HCT116 (cell line): ENCODE results near the gene PRL. TPM values are rescaled to one million over a fixed set of nuclear protein-coding genes. Genes with fewer than 3 reads are reported as not detected.

Experiments
- ATAC-seq: fragments of 200-7000 bp; cut with Tn5 transposase; 2 replicates; pipeline ENCODE4 v1.9.1; 2020; ENCODE audit warnings: mild to moderate bottlenecking, moderate library complexity
- BruUV-seq: library from RNA; stranded (reverse); fragments of 400-500 nt; replicated peaks from 2 replicates; lab custom pipeline; 2021; lab: Mats Ljungman, UMichigan
- CTCF ChIA-PET: fragments of 300-600 bp; sonication (Branson Sonifier 250); formaldehyde crosslinking; loops from one replicate; lab custom pipeline; 2021; ENCODE audit warnings: antibody characterized with exemption; lab: Charles Lee
- POLR2A ChIA-PET: fragments of 300-600, 350-600 bp; sonication (Branson Sonifier 250); formaldehyde crosslinking; loops from one replicate; lab custom pipeline; 2021; ENCODE audit warnings: antibody characterized with exemption; lab: Charles Lee
- RAD21 ChIA-PET, 2 experiments: fragments of 300-600 bp; sonication (Branson Sonifier 250); formaldehyde crosslinking; loops; one replicate each; lab custom pipeline; 2023; ENCODE audit warnings: low total read pairs in 2 of 2; ENCODE audit not compliant: uncharacterized antibody in 2 of 2, unreplicated experiment in 2 of 2, low non-redundant PET in 1 of 2; lab: Charles Lee
- DNase-seq: peaks from one replicate; pipeline ENCODE4 v3.0.0-alpha.2; 2010; ENCODE audit warnings: low read depth, low spot score
- H2AFZ ChIP-seq: fragments of 200-600 bp; shearing (Covaris generic), sonication (generic); 2 replicates; pipeline ENCODE4 v1.6.1; 2017; ENCODE audit warnings: low read depth, mixed run types, mixed read lengths, antibody characterized with exemption, low read length; ENCODE audit not compliant: poor library complexity, severe bottlenecking
- H3K27ac ChIP-seq: 2 replicates; pipeline ENCODE4 v1.5.1; 2012; ENCODE audit warnings: low read depth, low read length
- H3K27me3 ChIP-seq: fragments of 200-600 bp; sonication (generic); 2 replicates; pipeline ENCODE4 v1.6.1; 2016; ENCODE audit warnings: mixed run types, low read length, mixed read lengths; ENCODE audit not compliant: insufficient read depth
- H3K36me3 ChIP-seq, 2 experiments: fragments of 200-500 bp in 1 of 2; fragments of 200-600 bp in 1 of 2; sonication (Bioruptor generic) in 1 of 2; sonication (generic) in 1 of 2; 2 replicates each; pipeline versions ENCODE4 v1.5.1 to v1.6.1; 2014 to 2016; ENCODE audit warnings: low read length in 2 of 2, inconsistent platforms in 1 of 2, mixed read lengths in 1 of 2, mixed run types in 1 of 2; ENCODE audit not compliant: insufficient read depth in 2 of 2, control insufficient read depth in 1 of 2
- H3K4me1 ChIP-seq, 2 experiments: fragments of 200-600 bp in 1 of 2; sonication (generic) in 1 of 2; 2 replicates each; pipeline versions ENCODE4 v1.5.1 to v1.6.1; 2012 to 2017; ENCODE audit warnings: low read length in 2 of 2, inconsistent platforms in 1 of 2, mild to moderate bottlenecking in 1 of 2, mixed read lengths in 1 of 2, mixed run types in 1 of 2, moderate library complexity in 1 of 2; ENCODE audit not compliant: insufficient read depth in 2 of 2, control insufficient read depth in 1 of 2
- H3K4me2 ChIP-seq: fragments of 200-600 bp; sonication (generic); 2 replicates; pipeline ENCODE4 v1.6.1; 2017; ENCODE audit warnings: mixed run types, low read length, mixed read lengths
- H3K4me3 ChIP-seq, 2 experiments: fragments of 200-600 bp in 1 of 2; sonication (generic) in 1 of 2; replicated peaks in 1 of 2; 2 replicates each; pipeline ENCODE4 v1.5.1; 2011 to 2016; ENCODE audit warnings: low read length in 2 of 2, control low read depth in 1 of 2, low read depth in 1 of 2, mild to moderate bottlenecking in 1 of 2, mixed read lengths in 1 of 2, mixed run types in 1 of 2
- H3K79me2 ChIP-seq: fragments of 200-600 bp; sonication (generic); 2 replicates; pipeline ENCODE4 v1.6.1; 2017; ENCODE audit warnings: mild to moderate bottlenecking, mixed run types, low read length, moderate library complexity, mixed read lengths; ENCODE audit not compliant: insufficient read depth
- H3K9ac ChIP-seq: fragments of 200-600 bp; sonication (generic); 2 replicates; pipeline ENCODE4 v1.6.1; 2016; ENCODE audit warnings: low read length, mixed read lengths
- H3K9me2 ChIP-seq: fragments of 200-600 bp; sonication (generic), shearing (Covaris generic); 2 replicates; pipeline ENCODE4 v1.6.1; 2017; ENCODE audit warnings: mixed run types, mild to moderate bottlenecking, moderate library complexity; ENCODE audit not compliant: insufficient read depth
- H3K9me3 ChIP-seq, 2 experiments: fragments of 200-500 bp in 1 of 2; fragments of 200-600 bp in 1 of 2; sonication (Bioruptor generic) in 1 of 2; sonication (generic) in 1 of 2; 2 replicates each; pipeline ENCODE4 v1.6.1; 2014 to 2017; ENCODE audit warnings: low read length in 2 of 2, mixed read lengths in 2 of 2, inconsistent platforms in 1 of 2, low read depth in 1 of 2, mild to moderate bottlenecking in 1 of 2, mixed run types in 1 of 2, moderate library complexity in 1 of 2; ENCODE audit not compliant: control insufficient read depth in 1 of 2, insufficient read depth in 1 of 2
- H4K20me1 ChIP-seq: fragments of 200-600 bp; sonication (generic), shearing (Covaris generic); 2 replicates; pipeline ENCODE4 v1.6.1; 2017; ENCODE audit warnings: mixed run types, mild to moderate bottlenecking, moderate library complexity; ENCODE audit not compliant: insufficient read depth
- CBX3 ChIP-seq: IDR thresholded peaks from 2 replicates; pipeline ENCODE4 v1.6.1; 2012; ENCODE audit warnings: low read depth
- EGR1 ChIP-seq: IDR thresholded peaks from 2 replicates; pipeline ENCODE4 v1.6.1; 2012; ENCODE audit warnings: low read depth
- ELF1 ChIP-seq: IDR thresholded peaks from 2 replicates; pipeline ENCODE4 v1.6.1; 2012; ENCODE audit warnings: low read depth, borderline replicate concordance
- EZH2phosphoT487 ChIP-seq: fragments of 200-600 bp; IDR thresholded peaks from 2 replicates; pipeline ENCODE4 v1.6.1; 2018; ENCODE audit warnings: antibody characterized with exemption, borderline replicate concordance
- FOSL1 ChIP-seq: IDR thresholded peaks from 2 replicates; pipeline ENCODE4 v1.6.1; 2012; ENCODE audit warnings: low read depth
- JUND ChIP-seq: IDR thresholded peaks from 2 replicates; pipeline ENCODE4 v1.6.1; 2012
- POLR2A ChIP-seq: IDR thresholded peaks from 2 replicates; pipeline ENCODE4 v1.7.0; 2011; ENCODE audit warnings: borderline replicate concordance; ENCODE audit not compliant: insufficient read depth, insufficient read length; ENCODE audit errors: extremely low read depth
- SIN3A ChIP-seq: IDR thresholded peaks from 2 replicates; pipeline ENCODE4 v1.6.1; 2012; ENCODE audit warnings: low read depth
- SP1 ChIP-seq: IDR thresholded peaks from 2 replicates; pipeline ENCODE4 v1.6.1; 2012; ENCODE audit warnings: low read depth
- SRF ChIP-seq: IDR thresholded peaks from 2 replicates; pipeline ENCODE4 v1.6.1; 2012; ENCODE audit warnings: low read depth
- YY1 ChIP-seq: IDR thresholded peaks from 2 replicates; pipeline ENCODE4 v1.6.1; 2011; ENCODE audit warnings: low read length, low read depth, moderate library complexity, mild to moderate bottlenecking; ENCODE audit not compliant: insufficient replicate concordance; ENCODE audit errors: extremely low read depth
- ZBTB33 ChIP-seq: IDR thresholded peaks from 2 replicates; pipeline ENCODE4 v1.6.1; 2011; ENCODE audit warnings: mild to moderate bottlenecking, low read length, moderate library complexity; ENCODE audit not compliant: insufficient replicate concordance; ENCODE audit errors: extremely low read depth
- intact Hi-C: fragments of 100-400 bp; cut with micrococcal nuclease; formaldehyde crosslinking; loops from 2 replicates; pipeline ENCODE4 v1.10.0; 2022
- total RNA-seq: library from RNA; stranded (reverse); gene quantifications from one replicate; pipeline ENCODE4 v1.2.1, GENCODE V29; 2021; ENCODE audit not compliant: unreplicated experiment
- TF ChIP-seq, protein P1 (sequence below): IDR thresholded peaks from 2 replicates; pipeline ENCODE4 v1.6.1; 2012
- TF ChIP-seq, protein P2 (sequence below): IDR thresholded peaks from 2 replicates; pipeline ENCODE4 v1.6.1; 2012; ENCODE audit warnings: low read depth

Gene PRL
- total RNA-seq, 1 experiment from 2014 or later = not detected

DNA sequence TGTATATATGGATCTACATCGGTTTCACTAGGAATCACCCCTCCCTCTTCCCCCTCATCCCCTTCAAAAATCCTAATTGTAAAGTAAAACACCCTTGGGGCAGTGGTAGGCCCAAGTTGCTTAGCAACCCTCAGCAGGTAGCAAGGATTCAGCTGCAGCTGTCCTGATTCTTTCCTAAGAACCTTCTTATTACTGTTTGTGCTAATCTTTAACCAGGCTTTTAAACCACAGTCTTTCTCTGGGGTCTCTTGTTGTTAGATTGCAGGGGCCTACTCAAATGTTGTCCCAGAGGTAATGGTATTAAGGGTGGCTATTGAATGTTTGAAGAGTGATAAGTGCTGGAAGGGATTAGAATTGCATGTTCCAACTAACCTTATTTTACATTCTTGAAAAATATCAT lies 46.4 kb downstream of the PRL start:
- Histone ChIP-seq H2AFZ (no peak overlapping the region), H3K9me3 (no peaks in the 10 kb centered on the region), H3K4me3 (no peak overlapping the region), H3K79me2 (no peaks in the 10 kb centered on the region)
- RAD21 ChIA-PET = no interaction called here
- no peak for TF ChIP-seq SIN3A
- no peak for TF ChIP-seq SP1
- no peak for TF ChIP-seq YY1
- TF ChIP-seq EGR1 = no peak
- TF ChIP-seq JUND = no peak
- no peak for TF ChIP-seq CBX3
- no peak for TF ChIP-seq EZH2phosphoT487
- TF ChIP-seq FOSL1 = no peak
- TF ChIP-seq, protein P1, sequence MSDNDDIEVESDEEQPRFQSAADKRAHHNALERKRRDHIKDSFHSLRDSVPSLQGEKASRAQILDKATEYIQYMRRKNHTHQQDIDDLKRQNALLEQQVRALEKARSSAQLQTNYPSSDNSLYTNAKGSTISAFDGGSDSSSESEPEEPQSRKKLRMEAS = no peak
- no peak for TF ChIP-seq ELF1
- TF ChIP-seq SRF = no peak
- TF ChIP-seq, protein P2, sequence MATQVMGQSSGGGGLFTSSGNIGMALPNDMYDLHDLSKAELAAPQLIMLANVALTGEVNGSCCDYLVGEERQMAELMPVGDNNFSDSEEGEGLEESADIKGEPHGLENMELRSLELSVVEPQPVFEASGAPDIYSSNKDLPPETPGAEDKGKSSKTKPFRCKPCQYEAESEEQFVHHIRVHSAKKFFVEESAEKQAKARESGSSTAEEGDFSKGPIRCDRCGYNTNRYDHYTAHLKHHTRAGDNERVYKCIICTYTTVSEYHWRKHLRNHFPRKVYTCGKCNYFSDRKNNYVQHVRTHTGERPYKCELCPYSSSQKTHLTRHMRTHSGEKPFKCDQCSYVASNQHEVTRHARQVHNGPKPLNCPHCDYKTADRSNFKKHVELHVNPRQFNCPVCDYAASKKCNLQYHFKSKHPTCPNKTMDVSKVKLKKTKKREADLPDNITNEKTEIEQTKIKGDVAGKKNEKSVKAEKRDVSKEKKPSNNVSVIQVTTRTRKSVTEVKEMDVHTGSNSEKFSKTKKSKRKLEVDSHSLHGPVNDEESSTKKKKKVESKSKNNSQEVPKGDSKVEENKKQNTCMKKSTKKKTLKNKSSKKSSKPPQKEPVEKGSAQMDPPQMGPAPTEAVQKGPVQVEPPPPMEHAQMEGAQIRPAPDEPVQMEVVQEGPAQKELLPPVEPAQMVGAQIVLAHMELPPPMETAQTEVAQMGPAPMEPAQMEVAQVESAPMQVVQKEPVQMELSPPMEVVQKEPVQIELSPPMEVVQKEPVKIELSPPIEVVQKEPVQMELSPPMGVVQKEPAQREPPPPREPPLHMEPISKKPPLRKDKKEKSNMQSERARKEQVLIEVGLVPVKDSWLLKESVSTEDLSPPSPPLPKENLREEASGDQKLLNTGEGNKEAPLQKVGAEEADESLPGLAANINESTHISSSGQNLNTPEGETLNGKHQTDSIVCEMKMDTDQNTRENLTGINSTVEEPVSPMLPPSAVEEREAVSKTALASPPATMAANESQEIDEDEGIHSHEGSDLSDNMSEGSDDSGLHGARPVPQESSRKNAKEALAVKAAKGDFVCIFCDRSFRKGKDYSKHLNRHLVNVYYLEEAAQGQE = no peak
- no peak for TF ChIP-seq ZBTB33
- TF ChIP-seq POLR2A = no peak
- TF ChIP-seq, all 23 proteins: peak for 0
- Histone ChIP-seq H3K27ac (no peak overlapping the region), H3K27me3 (no peaks in the 10 kb centered on the region), H3K4me1 (no peaks in the 10 kb centered on the region), H3K4me2 (no peak overlapping the region), H3K9ac (no peak overlapping the region), H3K9me2 (no peaks in the 10 kb centered on the region), H3K36me3 (no peaks in the 10 kb centered on the region), H4K20me1 (no peaks in the 10 kb centered on the region)
- BruUV-seq = no TSS peak
- DNase-seq (no peak), ATAC-seq (no peak)
- ChIA-PET POLR2A (no interaction called here), CTCF (no interaction called here)
- intact Hi-C loops = no loop called here
